Esophagus muscularis mucosa (tissue), 3 donors: ENCODE data around the gene CYTH1.

ENCODE experiments used
- CTCF ChIP-seq, 3 experiments: fragments of 200-600 bp in 2 of 3; fragments of 450-650 bp in 1 of 3; sonication (generic) in 2 of 3; IDR thresholded peaks; one replicate each; pipeline ENCODE4 v1.5.1; 2017 to 2019; ENCODE audit warnings: antibody characterized with exemption in 3 of 3, mild to moderate bottlenecking in 2 of 3, moderate library complexity in 1 of 3
- EP300 ChIP-seq: sonication (generic); formaldehyde crosslinking; IDR thresholded peaks from one replicate; pipeline ENCODE4 v1.6.1; 2017; ENCODE audit warnings: antibody characterized with exemption

GRCh38 chr17:78668847-78669246 lies 113.2 kb downstream of the CYTH1 start:
- TF ChIP-seq EP300 = no peak
- TF ChIP-seq CTCF (IDR thresholded peaks at IDR 0.05) = no peak
